Uterus (tissue), 2 donors: ENCODE data around the gene DKK3.

Source experiments
- CTCF ChIP-seq, 4 experiments: fragments of 200-600 bp in 2 of 4; fragments of 450-650 bp in 2 of 4; sonication (generic) in 2 of 4; IDR thresholded peaks; one replicate each; pipeline ENCODE4 v1.5.1; 2016 to 2019; ENCODE audit warnings: antibody characterized with exemption in 4 of 4, mild to moderate bottlenecking in 2 of 4, moderate library complexity in 1 of 4
- POLR2A ChIP-seq, 2 donors: fragments of 450-650 bp; IDR thresholded peaks; one replicate each; pipeline ENCODE4 v1.6.1; 2016; ENCODE audit warnings: antibody characterized with exemption in 2 of 2, mild to moderate bottlenecking in 1 of 2, moderate library complexity in 1 of 2

GRCh38 chr11:12019337-12019736 is 10.9 kb upstream of the DKK3 start:
- TF ChIP-seq CTCF (IDR thresholded peaks at IDR 0.05) (no peak), POLR2A (IDR thresholded peaks at IDR 0.05) (no peak)
